Prostate gland (tissue), 2 donors: ENCODE measurements around the gene TCAP. TPM values are rescaled to one million over a fixed set of nuclear protein-coding genes. Genes with fewer than 3 reads are reported as not detected.
"Not testable (repeated sequence)": the region's sequence is repeated elsewhere in the genome, so short reads cannot be mapped to it uniquely, and the experiment has no call there.

Source experiments
- DNase-seq: peaks from one replicate; pipeline ENCODE4 v3.0.0-alpha.2; 2019; ENCODE audit warnings: low spot score
- H3K27ac ChIP-seq, 2 donors: fragments of 200-600 bp; sonication (generic); 2 replicates each; pipeline ENCODE4 v1.5.1; 2017 to 2019
- H3K27me3 ChIP-seq: fragments of 200-600 bp; sonication (generic); replicated peaks from 2 replicates; pipeline ENCODE4 v1.5.1; 2019; ENCODE audit not compliant: insufficient read depth
- H3K36me3 ChIP-seq, 2 donors: fragments of 200-600 bp; sonication (generic); 1 replicate in 1 of 2; 2 replicates in 1 of 2; pipeline versions ENCODE4 v1.5.1 to v1.8.1; 2017 to 2019
- H3K4me1 ChIP-seq: fragments of 200-600 bp; sonication (generic); replicated peaks from 2 replicates; pipeline ENCODE4 v1.5.1; 2019
- H3K4me3 ChIP-seq, 2 donors: fragments of 200-600 bp; sonication (generic); 2 replicates each; pipeline ENCODE4 v1.5.1; 2017 to 2019
- H3K9me3 ChIP-seq: fragments of 200-600 bp; sonication (generic); 2 replicates; pipeline ENCODE4 v1.5.1; 2017
- POLR2A ChIP-seq: fragments of 450-650 bp; IDR thresholded peaks from one replicate; pipeline ENCODE4 v1.6.1; 2016; ENCODE audit warnings: antibody characterized with exemption, mild to moderate bottlenecking
- POLR2AphosphoS5 ChIP-seq: sonication (generic); formaldehyde crosslinking; IDR thresholded peaks from one replicate; pipeline ENCODE4 v1.6.1; 2017; ENCODE audit warnings: antibody characterized with exemption
- WGBS: methylation state at CpG from one replicate; pipeline ENCODE4 v1.1.5; 2018; 5-methylcytosine and 5-hydroxymethylcytosine counted together
- intact Hi-C: fragments of 100-400 bp; cut with DNase I; formaldehyde crosslinking; loops from one replicate; pipeline ENCODE4 v1.14.2; 2022
- total RNA-seq, 2 donors: library from RNA; depleted of rRNA; stranded (reverse); fragments of >200 nt; gene quantifications; one replicate each; pipeline ENCODE4 v1.1.0, GENCODE V29; 2016
- TF ChIP-seq, protein P1 (sequence below), 4 experiments: fragments of 200-600 bp in 2 of 4; fragments of 450-650 bp in 2 of 4; sonication (generic) in 2 of 4; IDR thresholded peaks; 1 replicate in 3 of 4; 2 replicates in 1 of 4; pipeline ENCODE4 v1.5.1; 2016 to 2019; ENCODE audit warnings: antibody characterized with exemption in 4 of 4, mild to moderate bottlenecking in 2 of 4, moderate library complexity in 2 of 4

Gene TCAP
- total RNA-seq, 2 donors from 2014 or later = 4.3 to 44.3 TPM

DNA sequence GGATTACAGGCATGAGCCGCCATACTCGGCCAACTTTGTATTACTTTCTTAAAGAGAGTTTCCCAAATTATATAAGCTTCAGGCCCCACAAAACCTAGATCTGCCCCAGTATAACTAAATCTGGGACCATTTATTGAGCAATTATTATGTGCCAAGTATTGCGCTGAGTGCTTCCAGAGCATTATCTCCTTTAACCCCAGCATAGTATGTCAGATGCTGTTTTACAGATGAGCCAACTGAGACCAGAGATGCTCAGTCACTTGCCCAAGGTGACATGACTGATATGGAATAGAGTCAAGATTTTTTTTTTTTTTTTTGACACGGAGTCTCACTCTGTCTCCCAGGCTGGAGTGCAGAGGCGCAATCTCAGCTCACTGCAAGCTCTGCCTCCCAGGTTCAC lies 32.8 kb downstream of the TCAP start:
- TF ChIP-seq, protein P1, sequence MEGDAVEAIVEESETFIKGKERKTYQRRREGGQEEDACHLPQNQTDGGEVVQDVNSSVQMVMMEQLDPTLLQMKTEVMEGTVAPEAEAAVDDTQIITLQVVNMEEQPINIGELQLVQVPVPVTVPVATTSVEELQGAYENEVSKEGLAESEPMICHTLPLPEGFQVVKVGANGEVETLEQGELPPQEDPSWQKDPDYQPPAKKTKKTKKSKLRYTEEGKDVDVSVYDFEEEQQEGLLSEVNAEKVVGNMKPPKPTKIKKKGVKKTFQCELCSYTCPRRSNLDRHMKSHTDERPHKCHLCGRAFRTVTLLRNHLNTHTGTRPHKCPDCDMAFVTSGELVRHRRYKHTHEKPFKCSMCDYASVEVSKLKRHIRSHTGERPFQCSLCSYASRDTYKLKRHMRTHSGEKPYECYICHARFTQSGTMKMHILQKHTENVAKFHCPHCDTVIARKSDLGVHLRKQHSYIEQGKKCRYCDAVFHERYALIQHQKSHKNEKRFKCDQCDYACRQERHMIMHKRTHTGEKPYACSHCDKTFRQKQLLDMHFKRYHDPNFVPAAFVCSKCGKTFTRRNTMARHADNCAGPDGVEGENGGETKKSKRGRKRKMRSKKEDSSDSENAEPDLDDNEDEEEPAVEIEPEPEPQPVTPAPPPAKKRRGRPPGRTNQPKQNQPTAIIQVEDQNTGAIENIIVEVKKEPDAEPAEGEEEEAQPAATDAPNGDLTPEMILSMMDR (IDR thresholded peaks at IDR 0.05) = no peak
- no peak for TF ChIP-seq POLR2AphosphoS5
- no peak for TF ChIP-seq POLR2A
- intact Hi-C loops = no loop called here
- no peak overlapping the region for H3K27ac ChIP-seq
- no peak for DNase-seq
- 96% methylated on average over 5 of the region's 5 CpGs for WGBS
- no peaks in the 10 kb centered on the region for H3K36me3 ChIP-seq
- no peak overlapping the region for H3K4me3 ChIP-seq
- peaks cover 13% of the 10 kb centered on the region for H3K4me1 ChIP-seq
- no peaks in the 10 kb centered on the region for H3K9me3 ChIP-seq
- no peaks in the 10 kb centered on the region for H3K27me3 ChIP-seq

DNA sequence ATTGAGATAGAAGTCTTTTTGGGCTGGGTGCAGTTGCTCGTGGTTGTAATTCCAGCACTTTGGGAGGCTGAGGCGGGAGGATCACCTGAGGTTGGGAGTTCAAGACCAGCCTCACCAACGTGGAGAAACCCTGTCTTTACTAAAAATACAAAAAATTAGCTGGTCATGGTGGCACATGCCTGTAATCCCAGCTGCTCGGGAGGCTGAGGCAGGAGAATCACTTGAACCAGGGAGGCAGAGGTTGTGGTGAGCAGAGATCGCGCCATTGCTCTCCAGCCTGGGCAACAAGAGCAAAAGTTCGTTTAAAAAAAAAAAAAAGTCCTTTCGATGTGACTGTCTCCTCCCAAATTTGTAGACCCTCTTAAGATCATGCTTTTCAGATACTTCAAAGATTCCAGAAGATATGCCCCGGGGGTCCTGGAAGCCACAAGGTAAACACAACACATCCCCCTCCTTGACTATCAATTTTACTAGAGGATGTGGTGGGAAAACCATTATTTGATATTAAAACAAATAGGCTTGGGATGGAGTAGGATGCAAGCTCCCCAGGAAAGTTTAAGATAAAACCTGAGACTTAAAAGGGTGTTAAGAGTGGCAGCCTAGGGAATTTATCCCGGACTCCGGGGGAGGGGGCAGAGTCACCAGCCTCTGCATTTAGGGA lies 34.1 kb downstream of the TCAP start:
- intact Hi-C loops, DNase-seq, H3K36me3 ChIP-seq, H3K27me3 ChIP-seq, H3K9me3 ChIP-seq: not testable (repeated sequence)
- 44% methylated on average over 11 of the region's 11 CpGs for WGBS
- H3K4me3 ChIP-seq = peak overlapping the region; percentile 98
- H3K4me1 ChIP-seq = peaks cover 20% of the 10 kb centered on the region
- H3K27ac ChIP-seq = peak overlapping the region; percentile 98

DNA sequence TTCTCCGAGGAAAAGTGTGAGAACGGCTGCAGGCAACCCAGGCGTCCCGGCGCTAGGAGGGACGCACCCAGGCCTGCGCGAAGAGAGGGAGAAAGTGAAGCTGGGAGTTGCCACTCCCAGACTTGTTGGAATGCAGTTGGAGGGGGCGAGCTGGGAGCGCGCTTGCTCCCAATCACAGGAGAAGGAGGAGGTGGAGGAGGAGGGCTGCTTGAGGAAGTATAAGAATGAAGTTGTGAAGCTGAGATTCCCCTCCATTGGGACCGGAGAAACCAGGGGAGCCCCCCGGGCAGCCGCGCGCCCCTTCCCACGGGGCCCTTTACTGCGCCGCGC lies 34.6 kb downstream of the TCAP start, which contains the start of gene ERBB2:
ERBB2 (plus strand) TSS at position 247 of the 330 bp plus-strand sequence. CDS start 175 bp downstream, outside the sequence.
- TF ChIP-seq POLR2AphosphoS5 (peak; percentile 91), POLR2A (peak; percentile 83)
- TF ChIP-seq, protein P1 (IDR thresholded peaks at IDR 0.05) = no peak
- Histone ChIP-seq H3K27ac (peak within 1 kb of the TSS; percentile 98), H3K4me3 (peak within 1 kb of the TSS; percentile 98), H3K4me1 (peaks cover 24% of the 10 kb centered on the region), H3K27me3 (no peaks in the 10 kb centered on the region), H3K36me3 (no peaks in the 10 kb centered on the region), H3K9me3 (no peaks in the 10 kb centered on the region)
- DNase-seq = peak; percentile 86
- intact Hi-C loops = no loop called here
- WGBS = 1% methylated on average over 20 of the region's 20 CpGs

DNA sequence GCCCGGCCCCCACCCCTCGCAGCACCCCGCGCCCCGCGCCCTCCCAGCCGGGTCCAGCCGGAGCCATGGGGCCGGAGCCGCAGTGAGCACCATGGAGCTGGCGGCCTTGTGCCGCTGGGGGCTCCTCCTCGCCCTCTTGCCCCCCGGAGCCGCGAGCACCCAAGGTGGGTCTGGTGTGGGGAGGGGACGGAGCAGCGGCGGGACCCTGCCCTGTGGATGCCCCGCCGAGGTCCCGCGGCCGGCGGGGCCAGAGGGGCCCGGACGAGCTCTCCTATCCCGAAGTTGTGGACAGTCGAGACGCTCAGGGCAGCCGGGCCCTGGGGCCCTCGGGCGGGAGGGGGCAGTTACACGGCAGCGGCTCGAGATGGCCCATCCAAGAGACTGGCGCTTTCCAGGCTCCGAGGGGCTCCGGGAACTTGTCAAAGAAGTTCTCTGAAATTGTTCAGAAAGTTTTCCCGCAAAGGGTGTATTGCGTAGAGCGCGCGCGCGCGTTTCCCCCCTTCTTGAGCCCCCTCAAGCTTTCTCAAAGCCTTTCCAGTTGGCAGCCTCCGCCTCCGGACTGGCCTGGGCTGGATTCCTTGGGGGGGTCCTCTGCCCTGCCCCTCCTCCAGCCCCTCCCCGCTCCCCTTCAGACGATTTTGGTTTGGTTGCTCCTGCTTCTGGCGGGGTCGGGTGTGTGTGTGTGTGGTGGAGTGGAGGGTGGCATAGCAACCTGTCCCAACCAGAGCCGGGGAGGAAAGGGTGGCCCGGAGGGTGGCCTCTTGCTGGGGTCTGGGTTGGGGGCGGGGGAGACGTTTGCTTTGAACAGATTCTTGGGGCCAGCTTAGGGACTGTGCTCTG lies 35.2 kb downstream of the TCAP start:
- 1% methylated on average over 37 of the region's 57 CpGs for WGBS
- peak overlapping the region; percentile 98 for H3K27ac ChIP-seq
- H3K4me1 ChIP-seq = peaks cover 29% of the 10 kb centered on the region
- no peaks in the 10 kb centered on the region for H3K36me3 ChIP-seq
- peak overlapping the region; percentile 98 for H3K4me3 ChIP-seq
- TF ChIP-seq, protein P1 (IDR thresholded peaks at IDR 0.05) = no peak
- no peak for TF ChIP-seq POLR2AphosphoS5
- TF ChIP-seq POLR2A = no peak
- no peak for DNase-seq
- H3K9me3 ChIP-seq = no peaks in the 10 kb centered on the region
- intact Hi-C loops = no loop called here
- no peaks in the 10 kb centered on the region for H3K27me3 ChIP-seq

DNA sequence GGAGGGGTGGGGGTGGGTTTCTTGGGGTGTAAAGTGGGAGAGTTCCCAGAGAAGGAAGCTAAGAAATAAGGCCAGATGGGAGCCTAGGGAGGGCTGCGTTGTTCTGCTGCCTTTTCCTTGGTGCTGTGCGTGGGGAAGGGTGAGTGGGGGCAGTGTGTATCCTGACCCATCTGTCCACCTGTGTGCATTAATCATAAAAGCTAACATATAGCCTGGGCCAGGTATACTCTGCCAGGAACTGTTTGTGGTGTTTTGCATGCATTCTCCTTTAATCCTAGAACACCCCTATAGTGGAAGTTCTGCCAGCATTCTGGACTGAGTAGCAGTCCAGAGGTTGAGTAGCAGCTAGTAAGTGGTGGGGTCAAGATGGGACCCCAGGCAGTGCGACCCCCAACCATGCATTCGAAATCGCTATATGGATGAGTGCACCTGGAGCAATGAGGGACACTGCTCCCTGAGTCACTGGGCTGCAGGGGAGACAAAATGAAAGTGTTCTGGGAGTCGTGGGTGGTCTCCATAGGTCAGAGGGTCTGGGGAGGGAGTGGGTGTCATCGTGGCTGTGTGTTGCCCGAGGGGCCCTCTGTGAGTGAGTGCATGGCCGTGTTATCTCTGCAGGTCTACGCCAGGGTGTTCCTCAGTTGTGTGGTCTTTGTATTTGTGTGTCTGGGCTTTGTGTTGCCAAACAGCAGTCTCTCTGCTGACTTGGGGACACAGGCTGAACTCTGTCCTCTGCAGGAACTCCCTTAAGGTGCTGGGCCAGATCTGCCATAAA lies 36.0 kb downstream of the TCAP start:
- intact Hi-C loops = no loop called here
- peak; percentile 39 for TF ChIP-seq POLR2A
- TF ChIP-seq POLR2AphosphoS5 = no peak
- TF ChIP-seq, protein P1 (IDR thresholded peaks at IDR 0.05) = no peak
- WGBS = 26% methylated on average over 10 of the region's 10 CpGs

More for the DNA sequence above, 36.0 kb downstream of the TCAP start:
- H3K4me1 ChIP-seq = peaks cover 33% of the 10 kb centered on the region
- H3K4me3 ChIP-seq = peak overlapping the region; percentile 98
- H3K9me3 ChIP-seq = no peaks in the 10 kb centered on the region
- peak overlapping the region; percentile 98 for H3K27ac ChIP-seq
- H3K27me3 ChIP-seq = no peaks in the 10 kb centered on the region
- no peak for DNase-seq
- H3K36me3 ChIP-seq = no peaks in the 10 kb centered on the region
